Nucleus accumbens (tissue), 56 donors: ENCODE results near the gene TGM6.

ENCODE experiments used
- DNase-seq, 56 donors: peaks; one replicate each; lab custom pipeline; 2025; lab: John Stamatoyannopoulos, UW

Gene TGM6

DNA sequence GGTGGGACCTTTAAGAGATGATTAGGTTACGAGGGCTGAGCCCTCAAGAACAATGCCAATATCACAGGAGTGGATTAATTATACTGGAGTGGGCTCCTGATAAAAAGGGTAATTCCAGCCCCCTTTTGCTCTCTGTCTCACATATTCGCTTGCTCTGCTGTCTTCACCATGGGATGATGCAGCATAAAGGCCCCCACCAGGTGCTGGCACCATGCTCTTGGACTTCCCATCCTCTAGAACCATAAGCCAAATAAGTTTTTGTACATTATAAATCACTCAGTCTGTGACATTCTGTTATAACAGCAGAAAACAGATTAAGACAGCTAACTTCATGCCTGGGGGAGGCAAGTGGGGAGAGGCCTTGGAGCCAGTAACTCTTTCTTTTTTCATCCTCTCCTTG lies 99.7 kb downstream of the TGM6 start:
- DNase-seq, result no peak
